Measurements from ENCODE around the gene DFFB.

DNA sequence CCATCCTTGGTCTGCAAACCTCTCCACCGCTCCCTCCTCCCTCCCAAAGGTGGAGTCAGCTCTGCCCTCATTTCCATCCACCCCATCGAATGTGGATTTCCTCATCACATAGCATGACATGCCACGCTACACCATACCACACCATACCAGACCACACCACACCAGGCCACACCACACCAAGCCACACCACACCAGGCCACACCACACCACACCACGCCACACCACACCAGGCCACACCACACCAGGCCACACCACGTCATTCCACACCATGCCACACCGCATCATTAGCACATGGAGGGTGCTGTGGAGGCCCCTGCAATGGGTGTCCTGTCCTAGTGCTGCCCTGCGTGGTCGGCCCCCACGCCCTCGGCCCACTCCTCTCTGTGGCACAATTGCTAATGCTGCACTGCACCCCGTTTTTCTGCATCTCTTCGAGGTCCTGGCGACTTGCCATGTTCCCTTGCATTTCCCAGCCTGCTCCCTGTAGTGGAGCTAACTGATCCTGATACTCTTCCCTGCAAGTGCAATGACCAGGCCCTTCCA lies 11.3 kb downstream of the DFFB start:
- TF ChIP-seq, protein P1, sequence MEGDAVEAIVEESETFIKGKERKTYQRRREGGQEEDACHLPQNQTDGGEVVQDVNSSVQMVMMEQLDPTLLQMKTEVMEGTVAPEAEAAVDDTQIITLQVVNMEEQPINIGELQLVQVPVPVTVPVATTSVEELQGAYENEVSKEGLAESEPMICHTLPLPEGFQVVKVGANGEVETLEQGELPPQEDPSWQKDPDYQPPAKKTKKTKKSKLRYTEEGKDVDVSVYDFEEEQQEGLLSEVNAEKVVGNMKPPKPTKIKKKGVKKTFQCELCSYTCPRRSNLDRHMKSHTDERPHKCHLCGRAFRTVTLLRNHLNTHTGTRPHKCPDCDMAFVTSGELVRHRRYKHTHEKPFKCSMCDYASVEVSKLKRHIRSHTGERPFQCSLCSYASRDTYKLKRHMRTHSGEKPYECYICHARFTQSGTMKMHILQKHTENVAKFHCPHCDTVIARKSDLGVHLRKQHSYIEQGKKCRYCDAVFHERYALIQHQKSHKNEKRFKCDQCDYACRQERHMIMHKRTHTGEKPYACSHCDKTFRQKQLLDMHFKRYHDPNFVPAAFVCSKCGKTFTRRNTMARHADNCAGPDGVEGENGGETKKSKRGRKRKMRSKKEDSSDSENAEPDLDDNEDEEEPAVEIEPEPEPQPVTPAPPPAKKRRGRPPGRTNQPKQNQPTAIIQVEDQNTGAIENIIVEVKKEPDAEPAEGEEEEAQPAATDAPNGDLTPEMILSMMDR (IDR thresholded peaks at IDR 0.05), result no peak
- no peak for TF ChIP-seq POLR2A (IDR thresholded peaks at IDR 0.05)
